Measurements from ENCODE around the gene SRSF5. TPM values are rescaled to one million over a fixed set of nuclear protein-coding genes. Genes with fewer than 3 reads are reported as not detected.
A peak's percentile ranks its signal among the peaks of the same experiment; 100 is the strongest.

Gene SRSF5
- polyA plus RNA-seq, 5 donors, result 651 to 753 (median 690) TPM

GRCh38 chr14:69763761-69764510 lies 3.0 kb upstream of the SRSF5 start:
- DNase-seq, result no peak

DNA sequence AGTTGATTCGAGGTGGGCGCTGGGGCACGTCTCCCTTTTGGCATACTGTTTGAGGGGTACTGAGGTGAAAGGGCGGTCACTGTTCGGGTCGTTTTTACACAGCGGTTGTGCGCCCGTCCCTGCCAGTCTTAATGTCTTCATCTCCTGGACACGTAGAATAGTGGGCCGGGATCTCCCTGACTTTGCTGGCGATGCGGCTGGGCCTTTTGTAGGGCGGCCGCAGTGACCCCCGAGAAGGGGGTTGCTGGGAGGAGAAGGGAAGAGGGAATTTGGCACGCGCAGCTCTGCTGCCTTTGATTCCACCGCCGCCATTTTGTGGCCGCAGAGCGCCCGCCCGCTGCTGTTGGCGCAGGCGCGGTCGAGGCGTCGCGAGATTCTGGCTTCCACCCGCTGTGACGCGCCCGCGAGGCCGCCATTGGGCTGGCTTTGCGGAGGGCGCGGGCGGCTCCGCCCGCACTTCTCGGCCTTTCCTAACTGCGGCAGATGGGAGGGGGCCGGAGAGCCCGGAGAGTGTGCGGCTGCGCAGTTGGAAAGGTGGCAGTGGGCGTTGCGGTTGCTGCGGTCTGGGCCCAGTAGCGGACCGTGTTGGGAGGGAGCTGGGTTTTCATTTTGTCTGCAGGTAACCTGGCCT lies 542 bp downstream of the SRSF5 start:
- peak; percentile 92 to 94 for DNase-seq

- DNase-seq, result no peak
Measured at GRCh38 chr14:69768873-69769272, 1.9 kb downstream of the SRSF5 start.

GRCh38 chr14:69769623-69770022 lies 2.7 kb downstream of the SRSF5 start:
- no peak for DNase-seq

DNA sequence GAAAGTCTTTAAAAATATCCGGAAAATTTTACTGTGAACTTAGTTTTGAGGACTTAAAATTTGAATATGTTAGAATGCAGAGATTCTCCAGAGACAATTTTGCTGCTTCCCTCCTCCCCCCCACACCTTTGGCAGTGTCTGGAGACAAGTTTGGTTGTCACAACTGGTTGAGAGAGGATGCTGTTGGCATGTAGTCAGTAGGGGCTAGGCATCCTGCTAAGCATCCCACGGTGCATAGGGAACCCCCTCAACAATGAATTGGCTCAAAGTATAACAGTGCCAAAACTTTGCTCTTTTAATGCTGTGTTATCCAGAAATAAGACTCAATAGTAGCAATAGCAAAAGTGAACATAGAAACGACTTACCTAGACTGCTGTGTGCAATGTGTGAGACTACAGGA lies 3.6 kb downstream of the SRSF5 start:
- no peak for DNase-seq

DNA sequence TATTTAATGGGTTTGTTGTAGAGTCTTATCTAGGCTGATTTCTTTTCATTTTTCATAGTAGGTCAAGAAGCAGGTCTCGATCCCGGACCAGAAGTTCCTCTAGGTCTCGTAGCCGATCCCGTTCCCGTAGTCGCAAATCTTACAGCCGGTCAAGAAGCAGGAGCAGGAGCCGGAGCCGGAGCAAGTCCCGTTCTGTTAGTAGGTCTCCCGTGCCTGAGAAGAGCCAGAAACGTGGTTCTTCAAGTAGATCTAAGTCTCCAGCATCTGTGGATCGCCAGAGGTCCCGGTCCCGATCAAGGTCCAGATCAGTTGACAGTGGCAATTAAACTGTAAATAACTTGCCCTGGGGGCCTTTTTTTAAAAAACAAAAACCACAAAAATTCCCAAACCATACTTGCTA lies 4.2 kb downstream of the SRSF5 start:
- no peak for DNase-seq

GRCh38 chr14:69772082-69773017 lies 5.4 kb downstream of the SRSF5 start:
- no peak for DNase-seq

DNA sequence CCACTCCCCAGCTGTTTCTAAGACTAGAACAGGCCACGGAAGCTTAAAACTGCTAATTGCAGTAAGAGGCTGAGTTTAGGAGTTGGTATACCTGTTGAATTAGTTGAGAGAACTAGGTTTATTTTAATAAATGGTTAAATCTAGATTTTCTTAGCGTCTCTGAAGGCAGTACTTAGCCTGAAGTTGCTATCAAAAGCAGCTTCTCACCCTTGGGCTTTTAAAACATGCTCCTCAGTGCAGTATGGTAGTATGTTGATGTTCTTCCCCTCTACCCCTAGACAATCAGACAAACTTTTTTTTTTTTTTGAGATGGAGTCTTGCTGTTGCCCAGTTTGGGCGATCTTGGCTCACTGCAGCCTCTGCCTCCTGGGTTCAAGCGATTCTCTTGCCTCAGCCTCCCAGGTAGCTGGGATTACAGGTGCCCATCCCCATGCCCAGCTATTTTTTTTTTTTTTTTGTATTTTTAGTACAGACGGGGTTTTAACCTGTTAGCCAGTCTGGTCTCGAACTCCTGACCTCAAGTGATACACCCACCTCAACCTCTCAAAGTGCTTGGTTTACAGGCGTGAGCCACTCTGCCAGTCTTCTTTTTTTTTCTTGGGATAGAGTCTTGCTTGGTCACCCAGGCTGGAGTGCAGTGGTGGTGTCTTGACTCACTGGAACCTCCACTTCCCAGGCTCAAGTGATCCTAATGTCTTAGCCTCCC lies 6.8 kb downstream of the SRSF5 start:
- no peak for DNase-seq

- no peak for DNase-seq
Measured at GRCh38 chr14:69775012-69775411, 8.1 kb downstream of the SRSF5 start.

- no peak for DNase-seq
Measured at GRCh38 chr14:69776875-69777453, 10.0 kb downstream of the SRSF5 start.

DNA sequence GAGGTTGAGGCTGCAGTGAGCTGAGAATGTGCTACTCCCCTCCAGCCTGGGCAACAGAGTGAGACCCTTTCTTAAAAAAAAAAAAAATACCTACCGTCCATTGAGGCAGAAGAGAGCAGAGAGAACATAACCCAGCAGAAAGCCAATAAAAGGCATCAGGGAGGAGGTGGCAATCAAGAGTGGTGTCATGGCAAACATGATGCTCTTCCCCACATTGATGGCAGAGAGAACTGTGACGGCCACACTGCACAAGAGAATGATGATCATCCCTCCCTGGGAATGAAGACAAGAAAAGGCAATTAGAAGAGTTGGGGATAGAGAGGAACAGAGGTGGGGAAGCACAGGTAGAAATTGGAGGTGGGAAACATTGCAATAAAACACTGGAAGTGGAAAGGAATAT lies 12.1 kb downstream of the SRSF5 start:
- DNase-seq, result no peak

DNA sequence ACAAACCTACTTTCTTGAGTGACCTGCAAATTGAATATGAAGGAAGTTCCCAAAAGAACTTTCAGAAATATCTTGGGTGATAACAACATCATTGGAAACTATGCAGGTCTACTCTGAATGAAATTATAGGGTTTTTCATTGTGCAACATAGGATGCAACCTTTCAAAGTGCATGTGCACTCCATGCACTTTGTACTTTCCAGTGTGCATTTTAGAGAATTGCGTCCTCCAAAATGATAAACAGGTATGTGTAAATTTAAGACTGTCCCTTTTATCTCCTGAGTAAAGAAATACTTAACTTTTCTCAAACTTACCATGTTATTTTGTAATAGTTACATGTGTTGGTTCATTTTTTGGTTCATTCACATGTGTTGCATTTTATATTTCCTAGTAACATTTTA lies 13.2 kb downstream of the SRSF5 start:
- no peak for DNase-seq

- DNase-seq, result no peak
Measured at GRCh38 chr14:69780952-69781351, 14.0 kb downstream of the SRSF5 start.

- no peak for DNase-seq
Measured at GRCh38 chr14:69784942-69785341, 18.0 kb downstream of the SRSF5 start.

- DNase-seq, result no peak
Measured at GRCh38 chr14:69786603-69787002, 19.7 kb downstream of the SRSF5 start.

DNA sequence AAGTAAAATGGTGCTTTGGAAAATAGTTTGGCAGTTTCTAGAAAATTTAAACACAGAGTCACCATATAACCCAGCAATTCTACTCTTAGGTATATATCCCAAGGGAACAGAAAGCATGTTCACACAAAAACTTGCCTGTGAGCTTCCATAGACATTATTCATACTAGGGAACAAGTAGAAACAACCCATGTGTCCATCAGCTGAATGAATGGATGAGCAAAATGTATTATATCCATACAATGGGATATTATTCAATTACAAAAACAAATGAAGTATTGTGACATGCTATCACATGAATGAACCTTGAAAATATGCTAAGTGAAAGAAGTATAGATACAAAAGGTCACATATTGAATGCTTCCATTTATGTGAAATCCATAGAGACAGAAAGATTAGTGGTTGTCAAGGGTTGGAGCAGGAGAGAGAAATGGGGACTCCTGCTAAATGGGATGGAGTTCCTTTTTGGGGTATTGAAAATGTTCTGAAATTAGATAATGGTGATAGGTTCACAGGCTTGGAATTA lies 22.2 kb downstream of the SRSF5 start:
- no peak for DNase-seq

GRCh38 chr14:69792887-69793421 lies 26.0 kb downstream of the SRSF5 start:
- DNase-seq, result no peak

DNA sequence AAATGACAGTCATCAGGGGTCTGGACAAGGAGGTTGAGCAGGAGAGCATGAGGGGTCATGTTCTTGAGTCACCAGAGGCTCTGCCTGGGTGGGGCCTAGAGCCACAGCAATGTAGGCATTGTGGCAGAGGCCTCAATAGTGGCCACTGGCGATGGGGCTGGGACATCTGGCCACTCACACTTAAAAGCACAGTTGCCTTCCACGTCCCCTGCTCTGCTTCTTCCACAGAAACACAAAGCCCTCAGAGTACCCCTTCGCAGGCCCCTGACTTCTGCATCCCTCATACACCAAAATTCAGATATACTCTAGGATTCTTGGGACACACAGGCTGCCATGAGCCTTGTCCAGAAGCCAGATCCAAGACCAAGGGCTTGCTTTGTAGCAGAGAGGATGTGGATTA lies 27.8 kb downstream of the SRSF5 start:
- DNase-seq, result no peak

DNA sequence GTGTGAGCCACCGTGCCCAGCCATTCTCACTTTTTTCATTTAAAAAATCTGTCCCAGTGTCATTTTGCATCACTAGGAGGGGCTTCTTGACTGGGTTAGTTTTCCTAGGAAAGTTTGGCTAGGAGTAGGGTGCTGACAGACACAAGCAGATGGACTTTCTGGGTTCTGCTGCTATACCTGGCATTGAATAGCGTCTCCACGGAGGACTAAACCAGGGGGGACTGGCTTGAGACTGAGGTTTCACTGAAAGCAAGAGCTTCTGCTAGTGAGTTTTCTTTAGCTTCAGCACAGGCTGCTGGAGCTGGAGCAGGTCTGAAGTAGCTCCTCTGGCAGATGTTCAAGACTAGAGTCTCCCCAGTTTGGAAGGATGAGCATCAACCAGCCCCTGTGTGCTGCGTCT lies 28.7 kb downstream of the SRSF5 start:
- no peak for DNase-seq

- DNase-seq, result no peak
Measured at GRCh38 chr14:69796797-69797500, 30.0 kb downstream of the SRSF5 start, which contains the start of gene SLC10A1. Gene SLC10A1 (minus strand): TSS chr14:69797241. CDS start chr14:69797155, 86 bp downstream.
